Neural crest cell (in vitro differentiated cells): Measurements from ENCODE around the gene ZSWIM4. TPM values are rescaled to one million over a fixed set of nuclear protein-coding genes. Genes with fewer than 3 reads are reported as not detected.

Experiments
- DNase-seq: peaks from one replicate; pipeline ENCODE4 v3.0.0; 2021; ENCODE audit warnings: low read depth, mixed read lengths, low spot score
- H3K27ac Mint-ChIP-seq: one replicate; pipeline ENCODE4 v1.8.0; 2021; ENCODE audit warnings: mild to moderate bottlenecking, mixed read lengths; ENCODE audit not compliant: unreplicated experiment
- H3K27me3 Mint-ChIP-seq: 2 replicates; pipeline ENCODE4 v1.8.0; 2021; ENCODE audit warnings: low read depth, mild to moderate bottlenecking, mixed read lengths
- H3K36me3 Mint-ChIP-seq: 2 replicates; pipeline ENCODE4 v1.8.0; 2021; ENCODE audit warnings: low read depth, mild to moderate bottlenecking, mixed read lengths
- H3K4me1 Mint-ChIP-seq: 2 replicates; pipeline ENCODE4 v1.8.0; 2021; ENCODE audit warnings: mixed read lengths
- H3K4me3 Mint-ChIP-seq: one replicate; pipeline ENCODE4 v1.8.0; 2021; ENCODE audit warnings: mild to moderate bottlenecking, mixed read lengths
- H3K9me3 Mint-ChIP-seq: 2 replicates; pipeline ENCODE4 v1.8.0; 2021; ENCODE audit warnings: mixed read lengths
- total RNA-seq: library from RNA; stranded (reverse); gene quantifications from 2 replicates; pipeline ENCODE4 v1.2.1, GENCODE V29; 2021
- TF ChIP-seq, protein P1 (sequence below): fragments of 200-600 bp; sonication (generic); conservative IDR thresholded peaks from 2 replicates; pipeline ENCODE4 v1.5.0; 2021; ENCODE audit warnings: antibody characterized with exemption, mild to moderate bottlenecking

Gene ZSWIM4
- total RNA-seq, 1 donor from 2014 or later: 19.9 TPM

DNA sequence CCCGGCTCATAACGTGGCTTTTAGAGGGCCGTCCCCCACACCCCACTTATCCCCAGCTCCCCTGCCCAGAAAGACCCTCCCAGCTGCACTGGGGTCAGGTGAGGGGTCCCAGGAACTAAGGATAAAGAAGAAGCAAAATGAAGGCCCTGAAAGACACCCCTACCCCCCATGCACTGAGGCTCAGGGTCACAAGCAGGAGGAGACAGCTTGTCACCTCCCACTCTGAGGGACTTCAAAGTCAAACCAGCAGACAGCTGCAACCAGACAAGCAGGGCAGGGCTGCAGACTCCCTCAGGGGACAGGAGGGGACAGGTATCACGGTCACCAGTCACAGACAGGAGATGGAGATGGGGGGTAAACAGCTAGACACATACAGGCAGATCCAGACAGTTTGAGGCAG is 75.6 kb downstream of the ZSWIM4 start:
- peaks cover 38% of the 10 kb centered on the region for H3K27me3 Mint-ChIP-seq
- TF ChIP-seq, protein P1, sequence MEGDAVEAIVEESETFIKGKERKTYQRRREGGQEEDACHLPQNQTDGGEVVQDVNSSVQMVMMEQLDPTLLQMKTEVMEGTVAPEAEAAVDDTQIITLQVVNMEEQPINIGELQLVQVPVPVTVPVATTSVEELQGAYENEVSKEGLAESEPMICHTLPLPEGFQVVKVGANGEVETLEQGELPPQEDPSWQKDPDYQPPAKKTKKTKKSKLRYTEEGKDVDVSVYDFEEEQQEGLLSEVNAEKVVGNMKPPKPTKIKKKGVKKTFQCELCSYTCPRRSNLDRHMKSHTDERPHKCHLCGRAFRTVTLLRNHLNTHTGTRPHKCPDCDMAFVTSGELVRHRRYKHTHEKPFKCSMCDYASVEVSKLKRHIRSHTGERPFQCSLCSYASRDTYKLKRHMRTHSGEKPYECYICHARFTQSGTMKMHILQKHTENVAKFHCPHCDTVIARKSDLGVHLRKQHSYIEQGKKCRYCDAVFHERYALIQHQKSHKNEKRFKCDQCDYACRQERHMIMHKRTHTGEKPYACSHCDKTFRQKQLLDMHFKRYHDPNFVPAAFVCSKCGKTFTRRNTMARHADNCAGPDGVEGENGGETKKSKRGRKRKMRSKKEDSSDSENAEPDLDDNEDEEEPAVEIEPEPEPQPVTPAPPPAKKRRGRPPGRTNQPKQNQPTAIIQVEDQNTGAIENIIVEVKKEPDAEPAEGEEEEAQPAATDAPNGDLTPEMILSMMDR: no peak
- H3K27ac Mint-ChIP-seq: no peak overlapping the region
- DNase-seq: no peak
- no peaks in the 10 kb centered on the region for H3K9me3 Mint-ChIP-seq
- H3K4me1 Mint-ChIP-seq: peaks cover 26% of the 10 kb centered on the region
- no peak overlapping the region for H3K4me3 Mint-ChIP-seq
- peaks cover 2% of the 10 kb centered on the region for H3K36me3 Mint-ChIP-seq

DNA sequence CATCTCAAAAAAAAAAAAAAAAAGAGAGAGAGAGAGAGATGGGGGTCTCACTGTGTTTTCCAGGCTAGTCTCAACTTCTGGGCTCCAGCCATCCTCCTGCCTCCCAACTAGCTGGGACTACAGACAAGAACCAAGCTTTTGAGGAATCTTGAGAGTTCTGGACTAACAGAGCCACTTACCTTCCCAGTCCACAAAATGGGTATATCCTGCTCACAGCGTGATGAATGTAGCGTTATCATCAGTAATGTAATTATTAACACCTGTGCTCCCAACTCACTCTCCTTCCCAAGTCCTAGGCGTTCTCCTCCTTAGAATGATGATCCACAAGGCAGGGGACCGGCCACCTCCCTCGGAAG is 77.1 kb downstream of the ZSWIM4 start:
- Mint-ChIP-seq H3K4me1 (peaks cover 19% of the 10 kb centered on the region), H3K4me3 (peak overlapping the region; percentile 83), H3K27me3 (peaks cover 24% of the 10 kb centered on the region), H3K36me3 (no peaks in the 10 kb centered on the region), H3K9me3 (no peaks in the 10 kb centered on the region), H3K27ac (no peak overlapping the region)
- TF ChIP-seq, protein P1: no peak
- no peak for DNase-seq

DNA sequence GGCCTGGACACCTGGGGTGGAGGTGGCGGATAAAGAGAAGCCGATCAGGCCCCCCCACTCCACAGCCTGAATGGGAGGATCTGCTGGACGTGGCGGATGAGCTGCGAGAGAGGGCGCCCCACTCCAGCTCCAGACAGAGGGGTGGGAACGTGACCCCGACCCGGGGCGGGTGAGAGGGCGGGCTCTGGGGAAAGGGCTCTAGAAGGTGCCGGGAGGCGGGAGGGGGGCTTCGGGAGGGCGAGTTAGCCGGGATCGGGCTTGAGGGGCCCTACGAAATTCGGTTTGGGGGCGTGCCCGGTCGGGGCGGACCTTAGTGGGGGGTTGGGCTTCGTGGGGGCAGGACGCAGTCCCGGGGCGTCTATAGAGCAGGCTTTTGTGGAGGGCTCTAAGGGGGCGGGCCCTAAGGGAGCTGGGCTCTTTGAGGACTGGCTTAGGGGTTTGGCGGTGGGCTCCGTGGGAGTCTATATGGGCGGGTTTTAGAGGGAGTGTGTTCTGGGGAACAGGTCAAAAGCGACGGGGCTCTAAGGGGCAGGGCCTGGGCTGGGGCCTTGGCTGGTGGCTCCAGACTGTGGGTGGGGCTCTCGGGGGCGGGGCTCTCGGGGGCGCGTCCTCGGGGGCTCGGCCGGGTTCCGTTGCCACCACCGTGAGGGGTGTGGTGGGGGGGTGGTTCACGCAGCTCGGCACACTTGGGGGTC is 77.6 kb downstream of the ZSWIM4 start:
- TF ChIP-seq, protein P1: no peak
- Mint-ChIP-seq H3K27me3 (peaks cover 19% of the 10 kb centered on the region), H3K27ac (no peak overlapping the region), H3K9me3 (no peaks in the 10 kb centered on the region), H3K4me3 (peak overlapping the region; percentile 83), H3K4me1 (peaks cover 19% of the 10 kb centered on the region), H3K36me3 (no peaks in the 10 kb centered on the region)
- peak; percentile 46 for DNase-seq

DNA sequence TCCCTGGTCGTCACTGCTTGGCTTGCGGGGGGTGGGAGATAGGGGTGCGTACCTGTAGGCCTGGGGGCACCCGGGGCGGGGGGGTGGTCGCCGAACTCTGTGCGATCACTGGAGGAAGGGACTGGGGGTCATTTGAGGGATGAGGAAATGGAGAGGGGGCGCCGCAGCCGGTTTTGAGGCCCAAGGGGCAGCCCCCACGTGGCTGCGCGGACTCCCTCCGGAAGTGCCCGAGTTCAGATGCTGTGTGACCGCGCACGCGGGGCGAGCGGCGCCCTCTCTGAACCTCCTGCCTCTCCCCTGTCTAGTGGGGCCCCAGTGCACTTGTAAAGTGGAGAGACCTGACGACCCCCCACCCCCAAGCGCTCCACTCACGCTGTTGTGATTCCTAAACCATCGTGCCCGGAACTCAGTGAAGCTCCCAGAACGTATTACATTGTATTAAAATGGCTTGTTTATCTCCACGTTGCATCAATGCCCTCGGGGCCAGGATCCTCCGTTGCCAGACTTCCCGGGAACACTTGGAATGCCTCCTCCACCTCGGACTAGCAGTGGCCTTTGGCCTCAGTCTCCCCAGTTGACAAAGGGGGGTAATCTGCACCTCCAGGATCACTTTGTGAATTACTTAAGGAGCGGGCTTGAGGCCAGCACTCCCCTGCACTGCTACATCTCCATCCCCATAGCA is 78.7 kb downstream of the ZSWIM4 start:
- peaks cover 13% of the 10 kb centered on the region for H3K4me1 Mint-ChIP-seq
- no peak overlapping the region for H3K27ac Mint-ChIP-seq
- no peaks in the 10 kb centered on the region for H3K36me3 Mint-ChIP-seq
- DNase-seq: no peak
- TF ChIP-seq, protein P1: no peak
- peak overlapping the region; percentile 59 for H3K4me3 Mint-ChIP-seq
- H3K9me3 Mint-ChIP-seq: no peaks in the 10 kb centered on the region
- peaks cover 12% of the 10 kb centered on the region for H3K27me3 Mint-ChIP-seq

DNA sequence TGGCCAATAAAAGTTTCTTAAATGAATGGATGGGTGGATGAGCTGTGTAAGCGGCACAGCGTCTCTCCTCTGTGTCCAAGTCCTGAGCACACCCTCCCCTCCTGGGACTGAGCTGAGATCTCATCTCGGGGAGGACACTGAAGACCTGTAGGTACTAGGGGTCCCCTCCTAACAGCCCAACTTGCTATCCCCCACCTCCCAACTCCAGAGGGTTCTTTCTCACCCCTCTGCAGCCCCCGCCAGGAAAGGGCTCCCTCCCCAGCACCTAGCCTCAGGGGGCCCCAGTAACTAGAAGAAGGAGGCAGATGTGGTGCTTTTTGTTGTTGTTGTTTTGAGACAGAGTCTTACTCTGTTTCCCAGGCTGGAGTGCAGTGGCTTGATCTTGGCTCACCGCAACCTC is 80.6 kb downstream of the ZSWIM4 start:
- Mint-ChIP-seq H3K27me3 (peaks cover 6% of the 10 kb centered on the region), H3K4me3 (peak overlapping the region; percentile 62), H3K4me1 (peaks cover 11% of the 10 kb centered on the region), H3K36me3 (no peaks in the 10 kb centered on the region), H3K27ac (peak overlapping the region; percentile 19), H3K9me3 (no peaks in the 10 kb centered on the region)
- no peak for DNase-seq
- TF ChIP-seq, protein P1: no peak
